Activated CD8-positive, alpha-beta T cell treated with anti-CD3 and anti-CD28 coated beads for 36 hours (primary cell): Measurements from ENCODE around the gene BCORL1. TPM values are rescaled to one million over a fixed set of nuclear protein-coding genes. Genes with fewer than 3 reads are reported as not detected.
A peak's percentile ranks its signal among the peaks of the same experiment; 100 is the strongest.

Experiments
- ATAC-seq: fragments of 200-7000 bp; cut with Tn5 transposase; one replicate; pipeline ENCODE4 v1.10.0; 2021; ENCODE audit warnings: mild to moderate bottlenecking, moderate library complexity
- CTCF ChIA-PET: fragments of 350-600 bp; sonication (Branson Sonifier 250); formaldehyde crosslinking; loops from one replicate; lab custom pipeline; 2021; ENCODE audit warnings: antibody characterized with exemption; lab: Charles Lee
- POLR2A ChIA-PET: fragments of 350-600 bp; sonication (Branson Sonifier 250); formaldehyde crosslinking; loops from one replicate; lab custom pipeline; 2021; ENCODE audit warnings: antibody characterized with exemption; lab: Charles Lee
- DNase-seq: peaks from one replicate; pipeline ENCODE4 v3.0.0-alpha.2; 2020
- H3K27ac Mint-ChIP-seq: one replicate; pipeline ENCODE4 v1.8.0; 2021; ENCODE audit warnings: mild to moderate bottlenecking, mixed read lengths
- H3K27me3 Mint-ChIP-seq: one replicate; pipeline ENCODE4 v1.8.0; 2021; ENCODE audit warnings: mixed read lengths
- H3K36me3 Mint-ChIP-seq: one replicate; pipeline ENCODE4 v1.8.0; 2021; ENCODE audit warnings: low read depth, mixed read lengths
- H3K4me1 Mint-ChIP-seq: one replicate; pipeline ENCODE4 v1.8.0; 2021; ENCODE audit warnings: low read depth, mixed read lengths
- H3K4me3 Mint-ChIP-seq: one replicate; pipeline ENCODE4 v1.8.0; 2021; ENCODE audit warnings: mild to moderate bottlenecking, moderate library complexity, mixed read lengths
- H3K9me3 Mint-ChIP-seq: one replicate; pipeline ENCODE4 v1.8.0; 2021; ENCODE audit warnings: mixed read lengths
- CTCF ChIP-seq: fragments of 200-600 bp; IDR thresholded peaks from one replicate; pipeline ENCODE4 v1.8.0; 2022; ENCODE audit warnings: antibody characterized with exemption, mild to moderate bottlenecking
- intact Hi-C: fragments of 100-400 bp; cut with micrococcal nuclease; formaldehyde crosslinking; loops from one replicate; pipeline ENCODE4 v1.10.0; 2022
- total RNA-seq, 2 experiments: library from RNA; stranded (reverse); gene quantifications; one replicate each; pipeline ENCODE4 v1.2.3, GENCODE V29; 2021

Gene BCORL1
- total RNA-seq, 2 experiments from 2014 or later: 7.1 to 9.9 TPM

GRCh38 chrX:130079824-130080406 is 97.5 kb downstream of the BCORL1 start:
- DNase-seq (peak; percentile 69), ATAC-seq (no peak)
- Mint-ChIP-seq H3K4me3 (no peak overlapping the region), H3K4me1 (peaks cover 47% of the 10 kb centered on the region), H3K36me3 (peaks cover 9% of the 10 kb centered on the region), H3K27me3 (no peaks in the 10 kb centered on the region), H3K27ac (peak overlapping the region; percentile 25), H3K9me3 (no peaks in the 10 kb centered on the region)
- peak; percentile 72 for TF ChIP-seq CTCF
- POLR2A ChIA-PET: interaction anchor here (0.9 to 4.0 kb wide), 5 partner anchors 12 to 41 kb away, joined by 3 to 26 read pairs (median 4); no protein-coding TSS in a partner anchor
- intact Hi-C loops: loop anchor here (5.0 kb wide), 2 partner anchors 92 to 112 kb away; partner anchors contain the start of gene RAB33A
- CTCF ChIA-PET: interaction anchor here (0.6 to 5.3 kb wide), 32 partner anchors 8 to 178 kb away, joined by 3 to 87 read pairs (median 5); partner anchors contain the start of genes AIFM1, ELF4 and RAB33A

GRCh38 chrX:130080791-130081367 is 98.4 kb downstream of the BCORL1 start:
- no peaks in the 10 kb centered on the region for H3K27me3 Mint-ChIP-seq
- no peak for ATAC-seq
- DNase-seq: no peak
- ChIA-PET POLR2A (interaction anchor here (0.5 to 4.0 kb wide), 6 partner anchors 11 to 480 kb away, joined by 3 to 26 read pairs (median 4); no protein-coding TSS in a partner anchor), CTCF (interaction anchor here (0.9 to 5.3 kb wide), 17 partner anchors 10 to 116 kb away, joined by 3 to 87 read pairs (median 6); partner anchors contain the start of gene ELF4)
- peaks cover 55% of the 10 kb centered on the region for H3K4me1 Mint-ChIP-seq
- intact Hi-C loops: loop anchor here (5.0 kb wide), 2 partner anchors 91 to 111 kb away; partner anchors contain the start of gene RAB33A
- no peak for TF ChIP-seq CTCF
- H3K9me3 Mint-ChIP-seq: no peaks in the 10 kb centered on the region
- H3K27ac Mint-ChIP-seq: no peak overlapping the region
- peaks cover 7% of the 10 kb centered on the region for H3K36me3 Mint-ChIP-seq
- no peak overlapping the region for H3K4me3 Mint-ChIP-seq

- ATAC-seq: no peak
- peak overlapping the region; percentile 45 for H3K4me3 Mint-ChIP-seq
- peaks cover 60% of the 10 kb centered on the region for H3K4me1 Mint-ChIP-seq
- CTCF ChIA-PET: interaction anchor here (1.1 to 5.3 kb wide), 14 partner anchors 9 to 116 kb away, joined by 3 to 87 read pairs (median 6); partner anchors contain the start of gene ELF4
- intact Hi-C loops: loop anchor here (2.0 to 5.0 kb wide), 3 partner anchors 39 to 111 kb away; partner anchors contain the start of gene RAB33A
- DNase-seq: no peak
- peaks cover 6% of the 10 kb centered on the region for H3K36me3 Mint-ChIP-seq
- TF ChIP-seq CTCF: no peak
- POLR2A ChIA-PET: interaction anchor here (0.7 to 4.0 kb wide), 7 partner anchors 11 to 91 kb away, joined by 3 to 26 read pairs (median 3); no protein-coding TSS in a partner anchor
- no peaks in the 10 kb centered on the region for H3K9me3 Mint-ChIP-seq
- peak overlapping the region; percentile 90 for H3K27ac Mint-ChIP-seq
- H3K27me3 Mint-ChIP-seq: no peaks in the 10 kb centered on the region
Observed at GRCh38 chrX:130081421-130082045, 99.1 kb downstream of the BCORL1 start.

GRCh38 chrX:130082244-130083106 is 100.0 kb downstream of the BCORL1 start:
- Mint-ChIP-seq H3K27me3 (no peaks in the 10 kb centered on the region), H3K4me3 (peak overlapping the region; percentile 45), H3K27ac (peak overlapping the region; percentile 90), H3K4me1 (peaks cover 65% of the 10 kb centered on the region), H3K36me3 (peaks cover 5% of the 10 kb centered on the region), H3K9me3 (no peaks in the 10 kb centered on the region)
- intact Hi-C loops: loop anchor here (2.0 to 5.0 kb wide), 3 partner anchors 38 to 110 kb away; partner anchors contain the start of gene RAB33A
- ATAC-seq: peak; percentile 72
- TF ChIP-seq CTCF: peak; percentile 30
- POLR2A ChIA-PET: interaction anchor here (0.7 to 4.0 kb wide), 5 partner anchors 27 to 88 kb away, joined by 3 to 26 read pairs (median 3); no protein-coding TSS in a partner anchor
- DNase-seq: peak; percentile 89
- CTCF ChIA-PET: interaction anchor here (1.3 to 5.3 kb wide), 8 partner anchors 9 to 111 kb away, joined by 3 to 87 read pairs (median 6); partner anchors contain the start of gene ELF4
